GM18502 (cell line): Measurements from ENCODE around the gene PRRG4.
"Not testable (repeated sequence)": the region's sequence is repeated elsewhere in the genome, so short reads cannot be mapped to it uniquely, and the experiment has no call there.

Source experiments
- ATAC-seq: cut with Tn5 transposase; IDR thresholded peaks from one replicate; pipeline ENCODE4 v1.9.1; 2021; ENCODE audit warnings: mild to moderate bottlenecking; ENCODE audit not compliant: unreplicated experiment, poor library complexity

The PRRG4 gene

GRCh38 chr11:32829157-32829679 lies 509 bp upstream of the PRRG4 start:
- ATAC-seq: peak; percentile 58

- no peak for ATAC-seq
Measured at GRCh38 chr11:32830413-32830738, 649 bp downstream of the PRRG4 start.

- ATAC-seq: no peak
Measured at GRCh38 chr11:32830796-32831195, 1.1 kb downstream of the PRRG4 start.

GRCh38 chr11:32831221-32831620 lies 1.5 kb downstream of the PRRG4 start:
- no peak for ATAC-seq

- no peak for ATAC-seq
Measured at GRCh38 chr11:32833921-32834320, 4.2 kb downstream of the PRRG4 start.

GRCh38 chr11:32836946-32837345 lies 7.2 kb downstream of the PRRG4 start:
- no peak for ATAC-seq

- no peak for ATAC-seq
Measured at GRCh38 chr11:32838505-32839274, 9.0 kb downstream of the PRRG4 start.

GRCh38 chr11:32839308-32839707 lies 9.6 kb downstream of the PRRG4 start:
- no peak for ATAC-seq

- ATAC-seq: no peak
Measured at GRCh38 chr11:32840587-32840986, 10.9 kb downstream of the PRRG4 start.

- ATAC-seq: no peak
Measured at GRCh38 chr11:32843544-32843943, 13.8 kb downstream of the PRRG4 start.

- ATAC-seq: no peak
Measured at GRCh38 chr11:32847511-32847910, 17.8 kb downstream of the PRRG4 start.

GRCh38 chr11:32849761-32850160 lies 20.0 kb downstream of the PRRG4 start:
- ATAC-seq: no peak

GRCh38 chr11:32851251-32851650 lies 21.5 kb downstream of the PRRG4 start:
- ATAC-seq: no peak

GRCh38 chr11:32852207-32852606 lies 22.5 kb downstream of the PRRG4 start:
- ATAC-seq: no peak

GRCh38 chr11:32855601-32856000 lies 25.9 kb downstream of the PRRG4 start:
- ATAC-seq: no peak

- ATAC-seq: no peak
Measured at GRCh38 chr11:32858731-32859130, 29.0 kb downstream of the PRRG4 start.

GRCh38 chr11:32861850-32862577 lies 32.3 kb downstream of the PRRG4 start:
- ATAC-seq: no peak

- ATAC-seq: no peak
Measured at GRCh38 chr11:32864555-32864954, 34.8 kb downstream of the PRRG4 start.

GRCh38 chr11:32868752-32869151 lies 39.0 kb downstream of the PRRG4 start:
- not testable (repeated sequence) for ATAC-seq

GRCh38 chr11:32870676-32871075 lies 40.9 kb downstream of the PRRG4 start:
- ATAC-seq: no peak

GRCh38 chr11:32874132-32874531 lies 44.4 kb downstream of the PRRG4 start:
- no peak for ATAC-seq

GRCh38 chr11:32881286-32881685 lies 51.6 kb downstream of the PRRG4 start:
- ATAC-seq: no peak
